MCF 10A (cell line): ENCODE results near the gene DUS1L. TPM values are rescaled to one million over a fixed set of nuclear protein-coding genes. Genes with fewer than 3 reads are reported as not detected.

Source experiments
- BruUV-seq: library from RNA; stranded (reverse); fragments of 400-500 nt; replicated peaks from 2 replicates; lab custom pipeline; 2021; lab: Mats Ljungman, UMichigan
- CTCF ChIA-PET: fragments of 300-600 bp; sonication (Branson Sonifier 250); formaldehyde crosslinking; extraction: SDS; loops from one replicate; lab custom pipeline; 2021; ENCODE audit warnings: antibody characterized with exemption, inconsistent platforms; lab: Yijun Ruan, JAX
- POLR2A ChIA-PET: fragments of 300-600, 350-650 bp; sonication (Branson Sonifier 250); formaldehyde crosslinking; extraction: SDS; loops from one replicate; lab custom pipeline; 2020; ENCODE audit warnings: antibody characterized with exemption, inconsistent platforms; lab: Yijun Ruan, JAX
- DNase-seq: peaks from one replicate; pipeline ENCODE4 v3.0.0-alpha.2; 2018; ENCODE audit not compliant: unreplicated experiment
- H3K27ac Mint-ChIP-seq: one replicate; pipeline ENCODE4 v1.8.0; 2022; ENCODE audit warnings: mild to moderate bottlenecking, low read depth, mixed read lengths; ENCODE audit not compliant: unreplicated experiment
- H3K27me3 Mint-ChIP-seq: one replicate; pipeline ENCODE4 v1.8.0; 2022; ENCODE audit warnings: mixed read lengths; ENCODE audit not compliant: insufficient read depth, unreplicated experiment
- H3K36me3 Mint-ChIP-seq: one replicate; pipeline ENCODE4 v1.8.0; 2022; ENCODE audit warnings: mild to moderate bottlenecking, moderate library complexity, mixed read lengths; ENCODE audit not compliant: insufficient read depth, unreplicated experiment
- H3K4me1 Mint-ChIP-seq: one replicate; pipeline ENCODE4 v1.8.0; 2022; ENCODE audit warnings: mixed read lengths; ENCODE audit not compliant: insufficient read depth, unreplicated experiment
- H3K4me3 Mint-ChIP-seq: one replicate; pipeline ENCODE4 v1.8.0; 2022; ENCODE audit warnings: mild to moderate bottlenecking, moderate library complexity, mixed read lengths; ENCODE audit not compliant: unreplicated experiment
- H3K9me3 Mint-ChIP-seq: one replicate; pipeline ENCODE4 v1.8.0; 2022; ENCODE audit warnings: mixed read lengths; ENCODE audit not compliant: unreplicated experiment
- CTCF ChIP-seq: fragments of 200-600 bp; IDR thresholded peaks from one replicate; pipeline ENCODE4 v1.8.0; 2022; ENCODE audit warnings: antibody characterized with exemption, mild to moderate bottlenecking; ENCODE audit not compliant: unreplicated experiment
- intact Hi-C: fragments of 100-400 bp; cut with micrococcal nuclease; formaldehyde crosslinking; loops from 2 replicates; pipeline ENCODE4 v1.14.1; 2022
- total RNA-seq: library from RNA; stranded (reverse); gene quantifications from 2 replicates; pipeline ENCODE4 v1.2.3, GENCODE V29; 2022

Gene DUS1L
- total RNA-seq, 1 experiment from 2014 or later, result 116 TPM

- no TSS peak for BruUV-seq
- peaks cover 70% of the 10 kb centered on the region for H3K36me3 Mint-ChIP-seq
- ChIA-PET CTCF (interaction anchor here (0.5 to 0.6 kb wide), 2 partner anchors 11 to 47 kb away, joined by 3 to 4 read pairs; no protein-coding TSS in a partner anchor), POLR2A (interaction anchor here (1.0 to 3.2 kb wide), 6 partner anchors 12 to 77 kb away, joined by 3 to 15 read pairs (median 4); partner anchors contain the start of genes DCXR and DUS1L)
- H3K27ac Mint-ChIP-seq, result no peak overlapping the region
- H3K27me3 Mint-ChIP-seq, result no peaks in the 10 kb centered on the region
- no peak for DNase-seq
- H3K9me3 Mint-ChIP-seq, result no peaks in the 10 kb centered on the region
- no peaks in the 10 kb centered on the region for H3K4me1 Mint-ChIP-seq
- no peak overlapping the region for H3K4me3 Mint-ChIP-seq
- intact Hi-C loops, result no loop called here
- no peak for TF ChIP-seq CTCF
Observed at GRCh38 chr17:82077617-82078358, 12.2 kb upstream of the DUS1L start.

DNA sequence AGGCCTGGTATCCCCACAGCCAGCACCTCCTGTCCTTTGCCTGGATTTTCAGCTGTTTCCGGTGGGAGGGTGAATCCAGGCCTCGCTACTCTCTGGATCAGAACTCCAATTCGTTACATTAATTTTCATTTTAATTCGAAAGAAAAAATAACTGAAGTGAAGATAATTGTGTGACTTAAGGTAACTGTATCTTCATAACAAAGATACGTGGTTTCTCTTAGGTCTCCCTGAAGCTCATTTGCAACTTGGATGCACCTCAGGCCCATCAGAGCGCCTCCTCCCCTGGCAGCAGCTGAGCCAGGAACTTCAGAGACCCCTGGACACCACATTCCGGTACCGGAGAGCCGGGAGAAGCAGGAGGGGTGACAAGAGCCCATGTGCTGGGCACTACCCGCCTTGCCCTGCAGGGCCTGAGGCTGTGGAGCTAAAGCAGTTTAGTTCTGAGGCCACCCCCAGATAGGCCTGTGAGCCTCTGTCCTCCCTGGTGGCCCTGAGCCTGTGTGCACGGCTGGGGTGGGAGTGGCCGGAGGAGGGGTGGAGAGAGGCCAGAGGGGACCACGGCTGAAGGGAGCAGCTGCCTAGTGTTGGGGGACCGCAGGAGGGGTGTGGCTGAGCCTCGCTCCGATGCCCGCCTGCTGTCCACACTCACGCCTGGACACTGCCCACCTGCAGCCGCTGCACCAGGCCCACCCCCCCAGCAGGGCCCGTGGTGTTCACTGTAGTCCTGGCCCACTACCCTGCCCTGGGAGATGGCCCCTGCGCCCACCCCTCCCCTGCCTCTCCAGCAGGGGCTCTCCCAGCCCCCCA lies 11.4 kb upstream of the DUS1L start:
- no peaks in the 10 kb centered on the region for H3K27me3 Mint-ChIP-seq
- no peak overlapping the region for H3K4me3 Mint-ChIP-seq
- H3K27ac Mint-ChIP-seq, result no peak overlapping the region
- ChIA-PET POLR2A (interaction anchor here (0.6 to 3.2 kb wide), 11 partner anchors 10 to 78 kb away, joined by 3 to 15 read pairs (median 4); partner anchors contain the start of genes DCXR and DUS1L), CTCF (interaction anchor here (0.5 to 0.7 kb wide), 2 partner anchors 10 to 97 kb away, joined by 3 to 4 read pairs; no protein-coding TSS in a partner anchor)
- intact Hi-C loops, result no loop called here
- no TSS peak for BruUV-seq
- H3K9me3 Mint-ChIP-seq, result no peaks in the 10 kb centered on the region
- no peak for DNase-seq
- TF ChIP-seq CTCF, result no peak
- H3K4me1 Mint-ChIP-seq, result no peaks in the 10 kb centered on the region
- H3K36me3 Mint-ChIP-seq, result peaks cover 68% of the 10 kb centered on the region

DNA sequence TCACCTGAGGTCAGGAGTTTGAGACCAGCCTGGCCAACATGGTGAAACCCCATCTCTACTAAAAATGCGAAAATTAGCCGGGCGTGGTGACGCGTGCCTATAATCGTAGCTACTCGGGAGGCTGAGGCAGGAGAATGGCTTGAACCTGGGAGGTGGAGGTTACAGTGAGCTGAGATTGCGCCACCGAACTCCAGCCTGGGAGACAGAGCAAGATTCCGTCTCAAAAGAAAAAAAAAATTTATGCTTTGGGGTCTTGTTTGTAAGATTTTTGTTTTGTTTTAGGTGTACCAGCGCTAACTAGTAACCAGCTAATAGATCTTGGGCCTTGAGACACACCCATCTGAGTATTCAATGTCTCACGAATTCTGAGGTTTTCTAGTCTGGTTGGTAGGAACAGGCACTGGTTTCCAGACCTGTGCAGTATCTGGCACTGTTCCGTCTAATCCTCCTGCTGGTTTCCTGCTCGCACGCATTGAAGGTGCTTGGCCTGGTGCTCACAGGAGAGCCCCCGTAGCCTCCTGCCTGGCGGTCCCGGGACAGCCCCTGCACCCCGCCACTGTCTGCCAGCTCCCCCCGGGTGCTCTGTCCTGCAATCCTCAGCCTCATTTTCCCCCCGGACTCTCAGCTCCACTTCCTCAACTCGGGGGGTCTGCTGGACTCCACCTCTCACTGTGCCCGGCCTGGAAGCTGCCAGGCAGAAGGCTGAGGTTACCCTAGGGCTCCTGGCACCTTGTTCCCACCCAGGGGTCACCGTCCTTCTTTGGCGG lies 10.6 kb upstream of the DUS1L start:
- POLR2A ChIA-PET, result interaction anchor here (0.6 to 3.2 kb wide), 13 partner anchors 9 to 79 kb away, joined by 3 to 15 read pairs (median 4); partner anchors contain the start of genes DCXR and DUS1L

More for the DNA sequence above, 10.6 kb upstream of the DUS1L start:
- TF ChIP-seq CTCF, result no peak
- no TSS peak for BruUV-seq
- Mint-ChIP-seq H3K4me3 (no peak overlapping the region), H3K36me3 (peaks cover 60% of the 10 kb centered on the region), H3K9me3 (no peaks in the 10 kb centered on the region), H3K27me3 (no peaks in the 10 kb centered on the region), H3K4me1 (no peaks in the 10 kb centered on the region), H3K27ac (no peak overlapping the region)
- intact Hi-C loops, result no loop called here
- DNase-seq, result no peak
- CTCF ChIA-PET, result interaction anchor here (0.7 kb wide), 1 partner anchor 96 kb away, joined by 3 read pairs; no protein-coding TSS in a partner anchor
